Gastroesophageal sphincter (tissue), 4 donors: ENCODE measurements around the gene LIPN. TPM values are rescaled to one million over a fixed set of nuclear protein-coding genes. Genes with fewer than 3 reads are reported as not detected.
A peak's percentile ranks its signal among the peaks of the same experiment; 100 is the strongest.

ENCODE experiments used
- ATAC-seq: fragments of 150-250 bp; one replicate; pipeline ENCODE4 v1.9.1; 2016; ENCODE audit warnings: mild to moderate bottlenecking, moderate library complexity
- H3K27ac ChIP-seq, 4 donors: fragments of 200-600 bp; sonication (generic) in 3 of 4; 1 replicate in 3 of 4; 2 replicates in 1 of 4; pipeline ENCODE4 v1.5.1; 2016 to 2019
- H3K27me3 ChIP-seq: fragments of 200-600 bp; sonication (generic); one replicate; pipeline ENCODE4 v1.5.1; 2019
- H3K36me3 ChIP-seq, 2 donors: fragments of 200-600 bp; sonication (generic); one replicate each; pipeline ENCODE4 v1.5.1; 2019; ENCODE audit warnings: control low read depth in 1 of 2
- H3K4me1 ChIP-seq, 3 donors: fragments of 200-600 bp; sonication (generic); 1 replicate in 2 of 3; 2 replicates in 1 of 3; pipeline ENCODE4 v1.5.1; 2016 to 2019; ENCODE audit warnings: control low read depth in 2 of 3
- H3K4me3 ChIP-seq, 2 donors: fragments of 200-600 bp; sonication (generic); one replicate each; pipeline ENCODE4 v1.5.1; 2019; ENCODE audit warnings: mild to moderate bottlenecking in 1 of 2, moderate library complexity in 1 of 2
- H3K9me3 ChIP-seq, 3 donors: fragments of 200-600 bp; sonication (generic); one replicate each; pipeline ENCODE4 v1.5.1; 2017 to 2019; ENCODE audit warnings: control low read depth in 2 of 3
- CTCF ChIP-seq, 4 experiments: fragments of 200-600 bp in 2 of 4; fragments of 450-650 bp in 2 of 4; sonication (generic) in 1 of 4; IDR thresholded peaks; one replicate each; pipeline ENCODE4 v1.5.1; 2017 to 2019; ENCODE audit warnings: antibody characterized with exemption in 4 of 4, mild to moderate bottlenecking in 2 of 4, moderate library complexity in 2 of 4
- EP300 ChIP-seq: sonication (generic); formaldehyde crosslinking; IDR thresholded peaks from one replicate; pipeline ENCODE4 v1.6.1; 2017; ENCODE audit warnings: antibody characterized with exemption, mild to moderate bottlenecking
- POLR2A ChIP-seq, 2 donors: fragments of 450-650 bp; IDR thresholded peaks; one replicate each; pipeline ENCODE4 v1.6.1; 2017; ENCODE audit warnings: antibody characterized with exemption in 2 of 2, mild to moderate bottlenecking in 2 of 2, moderate library complexity in 1 of 2
- POLR2AphosphoS5 ChIP-seq: sonication (generic); formaldehyde crosslinking; IDR thresholded peaks from one replicate; pipeline ENCODE4 v1.6.1; 2017; ENCODE audit warnings: antibody characterized with exemption
- WGBS, 2 donors: methylation state at CpG; one replicate each; pipeline ENCODE4 v1.1.5; 2018; ENCODE audit warnings: low coverage in 1 of 2; 5-methylcytosine and 5-hydroxymethylcytosine counted together
- total RNA-seq, 4 donors: library from RNA; depleted of rRNA; stranded (reverse); fragments of >200 nt; gene quantifications; one replicate each; pipeline ENCODE4 v1.1.0, GENCODE V29; 2016

Gene LIPN
- total RNA-seq, 4 donors from 2014 or later: 0.94 TPM; not detected in 3

DNA sequence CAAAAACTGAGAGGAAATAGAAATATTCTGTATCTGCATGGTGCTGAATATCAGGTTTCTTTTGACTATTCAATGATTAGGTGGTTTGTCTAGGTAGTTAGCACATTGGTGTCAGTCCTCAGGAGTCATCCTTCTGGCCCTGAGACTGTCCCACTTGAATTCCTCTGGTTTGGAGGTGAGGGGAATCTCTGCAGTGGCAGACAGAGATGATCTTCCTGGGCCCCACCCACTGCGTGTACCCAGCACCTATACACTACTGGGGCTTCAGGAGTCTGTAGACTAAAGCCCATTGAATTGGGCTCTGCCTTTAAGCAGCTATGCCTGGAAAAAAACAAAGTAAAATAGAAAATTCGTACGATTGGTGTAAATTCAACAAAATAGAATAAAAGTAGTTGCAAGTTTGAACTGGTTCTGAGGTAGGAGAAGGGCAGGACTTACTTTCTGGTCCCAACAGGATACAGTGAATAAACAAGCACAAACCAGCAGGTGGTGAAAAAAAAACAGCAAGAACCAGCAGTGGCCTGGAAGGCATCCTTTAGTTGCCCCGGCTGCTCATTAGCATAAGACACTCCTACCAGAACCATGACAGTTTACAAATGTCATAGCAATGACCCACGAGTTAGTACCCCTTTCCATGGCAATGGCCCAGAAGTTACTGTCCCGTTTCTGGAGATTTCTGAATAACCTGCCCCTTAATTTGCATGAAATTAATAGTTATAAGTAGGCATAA, 44.4 kb downstream of the LIPN start:
- Histone ChIP-seq H3K9me3 (no peaks in the 10 kb centered on the region), H3K4me1 (no peaks in the 10 kb centered on the region), H3K27me3 (peaks cover 5% of the 10 kb centered on the region), H3K4me3 (no peak overlapping the region), H3K27ac (no peak overlapping the region), H3K36me3 (no peaks in the 10 kb centered on the region)
- no peak for ATAC-seq
- WGBS, 2 donors: 41 to 43% methylated on average over 5 to 6 of the region's 6 CpGs
- TF ChIP-seq CTCF (IDR thresholded peaks at IDR 0.05): no peak
- TF ChIP-seq POLR2A (IDR thresholded peaks at IDR 0.05): no peak
- no peak for TF ChIP-seq POLR2AphosphoS5
- TF ChIP-seq EP300: no peak

DNA sequence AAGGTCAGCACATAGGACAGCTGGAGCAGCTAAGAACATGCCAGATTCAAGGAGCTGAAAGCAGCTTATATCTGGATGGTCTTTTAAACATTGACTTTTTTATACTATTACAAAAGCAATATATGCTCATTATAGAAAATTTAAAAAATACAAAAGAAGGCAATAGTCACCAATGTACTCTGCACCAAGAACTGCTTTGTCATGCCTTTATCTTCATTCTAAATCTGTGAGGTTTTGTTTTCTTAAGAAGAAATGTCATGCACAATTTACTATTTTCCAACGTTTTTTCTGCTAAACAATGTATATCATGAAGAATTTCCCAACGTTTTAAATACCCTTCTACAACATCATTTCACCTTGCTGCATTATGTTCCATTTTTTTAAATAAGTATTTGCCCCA, 45.5 kb downstream of the LIPN start:
- Histone ChIP-seq H3K36me3 (no peaks in the 10 kb centered on the region), H3K4me1 (no peaks in the 10 kb centered on the region), H3K4me3 (no peak overlapping the region), H3K27me3 (peaks cover 5% of the 10 kb centered on the region), H3K9me3 (no peaks in the 10 kb centered on the region), H3K27ac (no peak overlapping the region)
- TF ChIP-seq POLR2A (IDR thresholded peaks at IDR 0.05) (no peak), POLR2AphosphoS5 (no peak), CTCF (IDR thresholded peaks at IDR 0.05) (no peak), EP300 (no peak)
- ATAC-seq: no peak
- 38 to 45% methylated on average over 2 of the region's 2 CpGs for WGBS, 2 donors

- Histone ChIP-seq H3K9me3 (no peaks in the 10 kb centered on the region), H3K27me3 (peaks cover 5% of the 10 kb centered on the region), H3K27ac (no peak overlapping the region), H3K36me3 (no peaks in the 10 kb centered on the region), H3K4me1 (no peaks in the 10 kb centered on the region), H3K4me3 (no peak overlapping the region)
- WGBS, 2 donors: 79 to 94% methylated on average over 3 of the region's 3 CpGs
- ATAC-seq: no peak
- TF ChIP-seq EP300: no peak
- TF ChIP-seq POLR2AphosphoS5: no peak
- no peak for TF ChIP-seq CTCF (IDR thresholded peaks at IDR 0.05)
- no peak for TF ChIP-seq POLR2A (IDR thresholded peaks at IDR 0.05)
Measured at GRCh38 chr10:88805924-88806323, 46.1 kb downstream of the LIPN start.

DNA sequence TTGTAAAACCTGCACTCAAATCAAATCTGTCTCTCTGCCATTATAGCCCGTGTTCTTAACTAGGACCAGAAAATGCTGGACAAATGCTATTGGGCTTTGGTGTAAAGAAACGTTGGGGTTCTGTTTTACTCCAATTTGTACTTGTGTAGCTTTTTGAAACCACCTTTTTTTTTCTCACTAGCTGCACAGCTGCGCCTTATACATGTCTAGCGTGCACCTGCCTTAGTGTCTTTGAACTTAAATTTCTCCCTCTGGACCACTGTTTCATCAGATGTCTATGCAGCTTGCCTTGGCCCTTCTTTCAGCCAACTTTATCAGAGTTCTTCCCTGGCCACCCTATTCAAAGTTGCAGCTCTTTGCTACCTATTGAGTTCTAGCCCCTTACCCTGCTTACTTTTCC, 49.8 kb downstream of the LIPN start:
- no peaks in the 10 kb centered on the region for H3K4me1 ChIP-seq
- H3K27me3 ChIP-seq: no peaks in the 10 kb centered on the region
- no peaks in the 10 kb centered on the region for H3K36me3 ChIP-seq
- WGBS, 2 donors: 78% methylated on average over 4 of the region's 4 CpGs
- H3K9me3 ChIP-seq: no peaks in the 10 kb centered on the region
- no peak overlapping the region for H3K4me3 ChIP-seq
- no peak overlapping the region for H3K27ac ChIP-seq
- TF ChIP-seq CTCF (IDR thresholded peaks at IDR 0.05) (no peak), POLR2A (IDR thresholded peaks at IDR 0.05) (no peak), POLR2AphosphoS5 (no peak), EP300 (no peak)
- no peak for ATAC-seq

- no peaks in the 10 kb centered on the region for H3K9me3 ChIP-seq
- no peak overlapping the region for H3K4me3 ChIP-seq
- H3K36me3 ChIP-seq: no peaks in the 10 kb centered on the region
- no peak overlapping the region for H3K27ac ChIP-seq
- H3K4me1 ChIP-seq: no peaks in the 10 kb centered on the region
- H3K27me3 ChIP-seq: no peaks in the 10 kb centered on the region
- 36 to 45% methylated on average over 5 of the region's 5 CpGs for WGBS, 2 donors
- TF ChIP-seq EP300: no peak
- TF ChIP-seq POLR2AphosphoS5: no peak
- TF ChIP-seq CTCF (IDR thresholded peaks at IDR 0.05): peak in 3 of 4 experiments; percentile 37 to 54 (median 41)
- ATAC-seq: no peak
Measured at GRCh38 chr10:88810196-88810961, 50.6 kb downstream of the LIPN start.
